ENCODE results near the gene YBX2. TPM values are rescaled to one million over a fixed set of nuclear protein-coding genes. Genes with fewer than 3 reads are reported as not detected.

Gene YBX2
- total and polyA plus RNA-seq, 7 donors = 0.14 to 1.8 (median 0.66) TPM

- H3K4me3 ChIP-seq = no peak overlapping the region
These were observed 1.3 kb downstream of the YBX2 start for GRCh38 chr17:7293159-7293558.

GRCh38 chr17:7292729-7293128 lies 1.7 kb downstream of the YBX2 start:
- DNase-seq (no peak), ATAC-seq (no peak)
- H3K27me3 ChIP-seq (ENCODE audit: insufficient read depth in 3 of 3, low read length in 2 of 3) = peaks cover 0 to 9% (median 0%) of the 10 kb centered on the region in 3 donors
- peaks cover 0 to 3% of the 10 kb centered on the region in 2 donors for H3K36me3 ChIP-seq (ENCODE audit: insufficient read depth in 1 of 2, low read depth in 1 of 2)
- H3K27ac ChIP-seq = peak overlapping the region; percentile 30
- TF ChIP-seq CTCF (IDR thresholded peaks at IDR 0.05) = no peak
- H3K4me3 ChIP-seq = no peak overlapping the region
- intact Hi-C loops (cut with DNase I) = no loop called here
- no peaks in the 10 kb centered on the region for H3K9me3 ChIP-seq
- WGBS, 3 donors = 10 to 23% (median 18%) methylated on average over 6 of the region's 6 CpGs
- H3K4me1 ChIP-seq = peaks cover 40% of the 10 kb centered on the region

More at GRCh38 chr17:7293159-7293558, 1.3 kb downstream of the YBX2 start:
- no peaks in the 10 kb centered on the region for H3K9me3 ChIP-seq
- DNase-seq = no peak
- intact Hi-C loops (cut with DNase I) = no loop called here
- H3K27ac ChIP-seq = peak overlapping the region; percentile 30
- H3K27me3 ChIP-seq (ENCODE audit: insufficient read depth in 3 of 3, low read length in 2 of 3) = peaks cover 0 to 9% (median 0%) of the 10 kb centered on the region in 3 donors
- peak in 1 of 4 donors; percentile 0 for ATAC-seq
- H3K4me1 ChIP-seq = peaks cover 40% of the 10 kb centered on the region
- no peak for TF ChIP-seq CTCF (IDR thresholded peaks at IDR 0.05)
- 54 to 67% (median 60%) methylated on average over 11 of the region's 11 CpGs for WGBS, 3 donors
- H3K36me3 ChIP-seq (ENCODE audit: insufficient read depth in 1 of 2, low read depth in 1 of 2) = no peaks in the 10 kb centered on the region

- intact Hi-C loops (cut with DNase I) = no loop called here
These were observed 2.2 kb downstream of the YBX2 start for GRCh38 chr17:7292194-7292593.

GRCh38 chr17:7290685-7291084 lies 3.8 kb downstream of the YBX2 start:
- Histone ChIP-seq H3K27ac (peak overlapping the region; percentile 46), H3K9me3 (no peaks in the 10 kb centered on the region), H3K36me3 (ENCODE audit: insufficient read depth in 1 of 2, low read depth in 1 of 2) (peaks cover 0 to 22% of the 10 kb centered on the region in 2 donors), H3K27me3 (ENCODE audit: insufficient read depth in 3 of 3, low read length in 2 of 3) (peaks cover 0 to 9% (median 0%) of the 10 kb centered on the region in 3 donors), H3K4me1 (peaks cover 30% of the 10 kb centered on the region), H3K4me3 (no peak overlapping the region)
- peak in 3 of 4 donors; percentile 1 to 20 (median 15) for ATAC-seq
- intact Hi-C loops (cut with DNase I) = no loop called here
- no peak for TF ChIP-seq CTCF (IDR thresholded peaks at IDR 0.05)
- DNase-seq = peak in 1 of 2 donors; percentile 56
- WGBS, 3 donors = 30 to 63% (median 36%) methylated on average over 11 of the region's 11 CpGs

More at GRCh38 chr17:7292194-7292593, 2.2 kb downstream of the YBX2 start:
- 49 to 54% (median 52%) methylated on average over 2 of the region's 2 CpGs for WGBS, 3 donors
- no peaks in the 10 kb centered on the region for H3K9me3 ChIP-seq
- H3K4me3 ChIP-seq = no peak overlapping the region
- ATAC-seq (no peak), DNase-seq (no peak)
- peaks cover 0 to 9% (median 0%) of the 10 kb centered on the region in 3 donors for H3K27me3 ChIP-seq (ENCODE audit: insufficient read depth in 3 of 3, low read length in 2 of 3)
- H3K4me1 ChIP-seq = peaks cover 40% of the 10 kb centered on the region
- peaks cover 0 to 8% of the 10 kb centered on the region in 2 donors for H3K36me3 ChIP-seq (ENCODE audit: insufficient read depth in 1 of 2, low read depth in 1 of 2)
- TF ChIP-seq CTCF (IDR thresholded peaks at IDR 0.05) = no peak
- H3K27ac ChIP-seq = peak overlapping the region; percentile 30

GRCh38 chr17:7290166-7290565 lies 4.3 kb downstream of the YBX2 start:
- TF ChIP-seq CTCF (IDR thresholded peaks at IDR 0.05) = no peak
- H3K27me3 ChIP-seq (ENCODE audit: insufficient read depth in 3 of 3, low read length in 2 of 3) = peaks cover 0 to 9% (median 0%) of the 10 kb centered on the region in 3 donors
- H3K4me1 ChIP-seq = peaks cover 29% of the 10 kb centered on the region
- H3K4me3 ChIP-seq = no peak overlapping the region
- ATAC-seq (peak in 3 of 4 donors; percentile 2 to 14 (median 3)), DNase-seq (peak in 1 of 2 donors; percentile 57)
- no peaks in the 10 kb centered on the region for H3K9me3 ChIP-seq
- H3K36me3 ChIP-seq (ENCODE audit: insufficient read depth in 1 of 2, low read depth in 1 of 2) = peaks cover 0 to 27% of the 10 kb centered on the region in 2 donors
- intact Hi-C loops (cut with DNase I) = no loop called here
- peak overlapping the region; percentile 46 for H3K27ac ChIP-seq
- 46 to 79% (median 62%) methylated on average over 19 of the region's 19 CpGs for WGBS, 3 donors

All from psoas muscle (tissue), 8 donors.